SK-N-SH (cell line): ENCODE results near the gene GNG12. TPM values are rescaled to one million over a fixed set of nuclear protein-coding genes. Genes with fewer than 3 reads are reported as not detected.

Source experiments
- CTCF ChIA-PET: fragments of 300-600, 350-600 bp; formaldehyde crosslinking; extraction: SDS; loops from one replicate; lab custom pipeline; 2021; lab: Yijun Ruan, JAX
- POLR2A ChIA-PET: fragments of 350-600 bp; sonication (Branson Sonifier 250); formaldehyde crosslinking; extraction: SDS; loops from one replicate; lab custom pipeline; 2020; ENCODE audit warnings: antibody characterized with exemption, inconsistent platforms; lab: Yijun Ruan, JAX
- DNase-seq: peaks from one replicate; pipeline ENCODE4 v3.0.0; 2012
- H2AFZ ChIP-seq: fragments of 200-600 bp; sonication (generic); 2 replicates; pipeline ENCODE4 v1.8.1; 2016; ENCODE audit warnings: antibody characterized with exemption, mild to moderate bottlenecking, low read depth
- H3F3A ChIP-seq: fragments of 200-600 bp; sonication (generic); replicated peaks from 2 replicates; pipeline ENCODE3; 2016; ENCODE audit warnings: antibody characterized with exemption, mild to moderate bottlenecking; ENCODE audit not compliant: insufficient read depth
- H3K27ac ChIP-seq, 2 experiments: fragments of 200-500 bp in 1 of 2; fragments of 200-600 bp in 1 of 2; sonication (Bioruptor generic) in 1 of 2; sonication (generic), shearing (Covaris generic) in 1 of 2; 2 replicates each; pipeline versions ENCODE4 v1.5.1 to v1.6.1; 2014 to 2016; ENCODE audit warnings: low read depth in 2 of 2, inconsistent platforms in 1 of 2, low read length in 1 of 2, mild to moderate bottlenecking in 1 of 2, mixed read lengths in 1 of 2
- H3K27me3 ChIP-seq: fragments of 200-600 bp; sonication (generic), shearing (Covaris generic); 2 replicates; pipeline ENCODE4 v1.6.1; 2016; ENCODE audit warnings: mixed run types; ENCODE audit not compliant: insufficient read depth
- H3K36me3 ChIP-seq, 2 experiments: fragments of 200-500 bp in 1 of 2; fragments of 200-600 bp in 1 of 2; sonication (Bioruptor generic) in 1 of 2; sonication (generic) in 1 of 2; replicated peaks in 1 of 2; 2 replicates each; pipeline versions ENCODE3 to v1.5.1; 2014 to 2016; ENCODE audit warnings: low read length in 1 of 2, mild to moderate bottlenecking in 1 of 2; ENCODE audit not compliant: insufficient read depth in 2 of 2, control insufficient read depth in 1 of 2
- H3K4me1 ChIP-seq, 2 experiments: fragments of 200-500 bp in 1 of 2; fragments of 200-600 bp in 1 of 2; sonication (Bioruptor generic) in 1 of 2; sonication (generic), shearing (Covaris generic) in 1 of 2; 2 replicates each; pipeline versions ENCODE4 v1.5.1 to v1.6.1; 2014 to 2016; ENCODE audit warnings: low read depth in 1 of 2, low read length in 1 of 2, mixed run types in 1 of 2; ENCODE audit not compliant: insufficient read depth in 2 of 2, control insufficient read depth in 1 of 2
- H3K4me2 ChIP-seq: fragments of 200-600 bp; sonication (generic), shearing (Covaris generic); 2 replicates; pipeline ENCODE4 v1.6.1; 2017; ENCODE audit warnings: mixed run types
- H3K4me3 ChIP-seq, 2 experiments: fragments of 200-500 bp in 1 of 2; fragments of 200-600 bp in 1 of 2; sonication (Bioruptor generic) in 1 of 2; sonication (generic), shearing (Covaris generic) in 1 of 2; 2 replicates each; pipeline versions ENCODE4 v1.5.1 to v1.8.1; 2014 to 2016; ENCODE audit warnings: low read depth in 2 of 2, inconsistent platforms in 1 of 2, low read length in 1 of 2, mild to moderate bottlenecking in 1 of 2, mixed read lengths in 1 of 2, moderate library complexity in 1 of 2
- H3K79me2 ChIP-seq: fragments of 200-600 bp; sonication (generic); 2 replicates; pipeline ENCODE4 v1.8.1; 2017; ENCODE audit warnings: mild to moderate bottlenecking; ENCODE audit not compliant: insufficient read depth
- H3K9ac ChIP-seq: fragments of 200-600 bp; sonication (generic); 2 replicates; pipeline ENCODE4 v1.6.1; 2017; ENCODE audit warnings: mixed run types
- H3K9me2 ChIP-seq: fragments of 200-600 bp; sonication (generic); 2 replicates; pipeline ENCODE4 v1.6.1; 2017; ENCODE audit warnings: mixed run types
- H3K9me3 ChIP-seq: fragments of 200-600 bp; sonication (generic); 2 replicates; pipeline ENCODE4 v1.6.1; 2017; ENCODE audit warnings: mixed run types, mild to moderate bottlenecking, moderate library complexity
- H4K20me1 ChIP-seq: fragments of 200-600 bp; sonication (generic); 2 replicates; pipeline ENCODE4 v1.6.1; 2017; ENCODE audit warnings: mild to moderate bottlenecking, mixed run types; ENCODE audit not compliant: insufficient read depth
- EP300 ChIP-seq, 2 experiments: IDR thresholded peaks; 2 replicates each; pipeline versions ENCODE4 v1.4.0 to v1.6.1; 2012; ENCODE audit warnings: borderline replicate concordance in 1 of 2, low read depth in 1 of 2, low read length in 1 of 2
- GABPA ChIP-seq: IDR thresholded peaks from 2 replicates; pipeline ENCODE4 v1.4.0; 2012; ENCODE audit warnings: low read depth, mild to moderate bottlenecking
- JUND ChIP-seq: IDR thresholded peaks from 2 replicates; pipeline ENCODE4 v1.4.0; 2012
- NFIC ChIP-seq: IDR thresholded peaks from 2 replicates; pipeline ENCODE4 v1.4.0; 2012; ENCODE audit warnings: borderline replicate concordance
- POLR2AphosphoS5 ChIP-seq: IDR thresholded peaks from 2 replicates; pipeline ENCODE4 v1.6.1; 2012; ENCODE audit warnings: low read depth, low read length
- RAD21 ChIP-seq: IDR thresholded peaks from 2 replicates; pipeline ENCODE4 v1.6.1; 2012; ENCODE audit warnings: mild to moderate bottlenecking, low read length
- RFX5 ChIP-seq: IDR thresholded peaks from 2 replicates; pipeline ENCODE4 v1.6.1; 2012; ENCODE audit warnings: mild to moderate bottlenecking, improper control_type of control experiment, low read length
- SIN3A ChIP-seq: IDR thresholded peaks from 2 replicates; pipeline ENCODE4 v1.6.1; 2012; ENCODE audit warnings: low read depth, mild to moderate bottlenecking, low read length, moderate library complexity, borderline replicate concordance
- TCF12 ChIP-seq: IDR thresholded peaks from 2 replicates; pipeline ENCODE4 v1.4.0; 2012
- WGBS: methylation state at CpG from one replicate; pipeline ENCODE4 v1.1.6; 2017; ENCODE audit warnings: low lambda C conversion rate; 5-methylcytosine and 5-hydroxymethylcytosine counted together
- polyA plus RNA-seq, 3 experiments: library from polyadenylated mRNA; depleted of rRNA; stranded (reverse); fragments of >200 nt; gene quantifications; 2 replicates each; pipeline ENCODE4 v1.2.3, GENCODE V29; 2012
- TF ChIP-seq, protein P1 (sequence below): fragments of 150-350 bp; IDR thresholded peaks from 2 replicates; pipeline ENCODE4 v1.6.1; 2016; ENCODE audit warnings: mild to moderate bottlenecking, low read depth, low read length
- TF ChIP-seq, protein P2 (sequence below): IDR thresholded peaks from 2 replicates; pipeline ENCODE4 v1.4.0; 2012; ENCODE audit warnings: low read depth
- TF ChIP-seq, protein P3 (sequence below): IDR thresholded peaks from 2 replicates; pipeline ENCODE4 v1.4.0; 2012; ENCODE audit warnings: low read depth, borderline replicate concordance
- TF ChIP-seq, protein P4 (sequence below): IDR thresholded peaks from 2 replicates; pipeline ENCODE4 v1.6.1; 2012; ENCODE audit warnings: mild to moderate bottlenecking, low read depth, low read length, moderate library complexity
- TF ChIP-seq, protein P5 (sequence below): IDR thresholded peaks from 2 replicates; pipeline ENCODE4; 2012

GNG12 gene
- polyA plus RNA-seq, 1 of the 3 experiments (the other 2 are of a cell fraction): 41.2 TPM

DNA sequence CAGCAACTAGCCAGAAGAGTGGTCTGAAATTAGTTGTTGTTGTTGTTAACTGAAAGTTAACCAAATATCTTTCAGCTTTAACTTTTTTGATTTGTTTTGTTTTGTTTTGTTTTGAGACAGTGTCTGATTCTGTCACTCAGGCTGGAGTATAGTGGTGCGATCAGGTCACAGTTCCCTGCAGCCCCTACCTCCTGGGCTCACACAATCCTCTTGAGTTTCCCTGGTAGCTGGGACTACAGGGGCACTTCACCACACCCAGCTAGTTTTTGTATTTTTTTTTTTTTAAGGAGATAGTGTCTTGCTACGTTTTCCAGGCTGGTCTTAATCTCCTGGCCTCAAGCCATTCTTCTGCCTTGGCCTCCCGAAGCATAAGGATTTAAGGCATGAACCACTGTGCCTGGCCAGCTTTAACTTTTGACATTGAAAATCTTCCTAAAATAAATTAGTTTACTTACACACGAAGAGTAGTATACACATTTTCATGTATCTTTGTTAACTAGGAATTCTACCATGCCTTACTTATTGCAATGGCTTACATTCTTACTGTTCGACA, 45.0 kb downstream of the GNG12 start:
- H3K9me3 ChIP-seq: no peaks in the 10 kb centered on the region
- 0 out of 2 replicates have a peak overlapping the region, but pooled peaks have one; percentile 5 for H3K4me2 ChIP-seq
- H3K4me1 ChIP-seq: peaks cover 9 to 46% of the 10 kb centered on the region in 2 experiments
- H4K20me1 ChIP-seq: peaks cover 23% of the 10 kb centered on the region
- H3K27me3 ChIP-seq: no peaks in the 10 kb centered on the region
- POLR2A ChIA-PET: no interaction called here
- no peak overlapping the region for H3K4me3 ChIP-seq
- no peak overlapping the region; a peak in 1 of 4 replicates for H3K27ac ChIP-seq
- WGBS: 79% methylated on average over 5 of the region's 5 CpGs
- no peaks in the 10 kb centered on the region for H3K36me3 ChIP-seq
- H3F3A ChIP-seq: peaks cover 45% of the 10 kb centered on the region
- H2AFZ ChIP-seq: no peak overlapping the region
- no peak for DNase-seq
- CTCF ChIA-PET: interaction anchor here (1.0 to 1.5 kb wide), 4 partner anchors 23 to 287 kb away, joined by 3 to 4 read pairs (median 3); no protein-coding TSS in a partner anchor
- H3K79me2 ChIP-seq: peaks cover 84% of the 10 kb centered on the region
- no peaks in the 10 kb centered on the region for H3K9me2 ChIP-seq
- H3K9ac ChIP-seq: no peak overlapping the region
- TF ChIP-seq NFIC (no peak), RFX5 (no peak), JUND (no peak), EP300 (IDR thresholded peaks at IDR 0.05; ENCODE audit: borderline replicate concordance in 1 of 2, low read depth in 1 of 2, low read length in 1 of 2) (no peak), SIN3A (no peak), RAD21 (no peak), POLR2AphosphoS5 (no peak), TCF12 (no peak), GABPA (no peak)
- TF ChIP-seq, protein P1, sequence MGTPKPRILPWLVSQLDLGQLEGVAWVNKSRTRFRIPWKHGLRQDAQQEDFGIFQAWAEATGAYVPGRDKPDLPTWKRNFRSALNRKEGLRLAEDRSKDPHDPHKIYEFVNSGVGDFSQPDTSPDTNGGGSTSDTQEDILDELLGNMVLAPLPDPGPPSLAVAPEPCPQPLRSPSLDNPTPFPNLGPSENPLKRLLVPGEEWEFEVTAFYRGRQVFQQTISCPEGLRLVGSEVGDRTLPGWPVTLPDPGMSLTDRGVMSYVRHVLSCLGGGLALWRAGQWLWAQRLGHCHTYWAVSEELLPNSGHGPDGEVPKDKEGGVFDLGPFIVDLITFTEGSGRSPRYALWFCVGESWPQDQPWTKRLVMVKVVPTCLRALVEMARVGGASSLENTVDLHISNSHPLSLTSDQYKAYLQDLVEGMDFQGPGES: no peak
- TF ChIP-seq, protein P2, sequence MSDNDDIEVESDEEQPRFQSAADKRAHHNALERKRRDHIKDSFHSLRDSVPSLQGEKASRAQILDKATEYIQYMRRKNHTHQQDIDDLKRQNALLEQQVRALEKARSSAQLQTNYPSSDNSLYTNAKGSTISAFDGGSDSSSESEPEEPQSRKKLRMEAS: no peak
- TF ChIP-seq, protein P3, sequence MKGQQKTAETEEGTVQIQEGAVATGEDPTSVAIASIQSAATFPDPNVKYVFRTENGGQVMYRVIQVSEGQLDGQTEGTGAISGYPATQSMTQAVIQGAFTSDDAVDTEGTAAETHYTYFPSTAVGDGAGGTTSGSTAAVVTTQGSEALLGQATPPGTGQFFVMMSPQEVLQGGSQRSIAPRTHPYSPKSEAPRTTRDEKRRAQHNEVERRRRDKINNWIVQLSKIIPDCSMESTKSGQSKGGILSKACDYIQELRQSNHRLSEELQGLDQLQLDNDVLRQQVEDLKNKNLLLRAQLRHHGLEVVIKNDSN: no peak
- TF ChIP-seq, protein P4, sequence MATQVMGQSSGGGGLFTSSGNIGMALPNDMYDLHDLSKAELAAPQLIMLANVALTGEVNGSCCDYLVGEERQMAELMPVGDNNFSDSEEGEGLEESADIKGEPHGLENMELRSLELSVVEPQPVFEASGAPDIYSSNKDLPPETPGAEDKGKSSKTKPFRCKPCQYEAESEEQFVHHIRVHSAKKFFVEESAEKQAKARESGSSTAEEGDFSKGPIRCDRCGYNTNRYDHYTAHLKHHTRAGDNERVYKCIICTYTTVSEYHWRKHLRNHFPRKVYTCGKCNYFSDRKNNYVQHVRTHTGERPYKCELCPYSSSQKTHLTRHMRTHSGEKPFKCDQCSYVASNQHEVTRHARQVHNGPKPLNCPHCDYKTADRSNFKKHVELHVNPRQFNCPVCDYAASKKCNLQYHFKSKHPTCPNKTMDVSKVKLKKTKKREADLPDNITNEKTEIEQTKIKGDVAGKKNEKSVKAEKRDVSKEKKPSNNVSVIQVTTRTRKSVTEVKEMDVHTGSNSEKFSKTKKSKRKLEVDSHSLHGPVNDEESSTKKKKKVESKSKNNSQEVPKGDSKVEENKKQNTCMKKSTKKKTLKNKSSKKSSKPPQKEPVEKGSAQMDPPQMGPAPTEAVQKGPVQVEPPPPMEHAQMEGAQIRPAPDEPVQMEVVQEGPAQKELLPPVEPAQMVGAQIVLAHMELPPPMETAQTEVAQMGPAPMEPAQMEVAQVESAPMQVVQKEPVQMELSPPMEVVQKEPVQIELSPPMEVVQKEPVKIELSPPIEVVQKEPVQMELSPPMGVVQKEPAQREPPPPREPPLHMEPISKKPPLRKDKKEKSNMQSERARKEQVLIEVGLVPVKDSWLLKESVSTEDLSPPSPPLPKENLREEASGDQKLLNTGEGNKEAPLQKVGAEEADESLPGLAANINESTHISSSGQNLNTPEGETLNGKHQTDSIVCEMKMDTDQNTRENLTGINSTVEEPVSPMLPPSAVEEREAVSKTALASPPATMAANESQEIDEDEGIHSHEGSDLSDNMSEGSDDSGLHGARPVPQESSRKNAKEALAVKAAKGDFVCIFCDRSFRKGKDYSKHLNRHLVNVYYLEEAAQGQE: no peak
- TF ChIP-seq, protein P5, sequence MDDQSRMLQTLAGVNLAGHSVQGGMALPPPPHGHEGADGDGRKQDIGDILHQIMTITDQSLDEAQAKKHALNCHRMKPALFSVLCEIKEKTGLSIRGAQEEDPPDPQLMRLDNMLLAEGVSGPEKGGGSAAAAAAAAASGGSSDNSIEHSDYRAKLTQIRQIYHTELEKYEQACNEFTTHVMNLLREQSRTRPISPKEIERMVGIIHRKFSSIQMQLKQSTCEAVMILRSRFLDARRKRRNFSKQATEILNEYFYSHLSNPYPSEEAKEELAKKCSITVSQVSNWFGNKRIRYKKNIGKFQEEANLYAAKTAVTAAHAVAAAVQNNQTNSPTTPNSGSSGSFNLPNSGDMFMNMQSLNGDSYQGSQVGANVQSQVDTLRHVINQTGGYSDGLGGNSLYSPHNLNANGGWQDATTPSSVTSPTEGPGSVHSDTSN: no peak
